NCI-H774 (cell line): ENCODE data around the gene SCIN.
A peak's percentile ranks its signal among the peaks of the same experiment; 100 is the strongest.
"Not testable (repeated sequence)": the region's sequence is repeated elsewhere in the genome, so short reads cannot be mapped to it uniquely, and the experiment has no call there.

Experiments
- DNase-seq: peaks from one replicate; lab custom pipeline; 2025; lab: John Stamatoyannopoulos, UW

Gene SCIN

DNA sequence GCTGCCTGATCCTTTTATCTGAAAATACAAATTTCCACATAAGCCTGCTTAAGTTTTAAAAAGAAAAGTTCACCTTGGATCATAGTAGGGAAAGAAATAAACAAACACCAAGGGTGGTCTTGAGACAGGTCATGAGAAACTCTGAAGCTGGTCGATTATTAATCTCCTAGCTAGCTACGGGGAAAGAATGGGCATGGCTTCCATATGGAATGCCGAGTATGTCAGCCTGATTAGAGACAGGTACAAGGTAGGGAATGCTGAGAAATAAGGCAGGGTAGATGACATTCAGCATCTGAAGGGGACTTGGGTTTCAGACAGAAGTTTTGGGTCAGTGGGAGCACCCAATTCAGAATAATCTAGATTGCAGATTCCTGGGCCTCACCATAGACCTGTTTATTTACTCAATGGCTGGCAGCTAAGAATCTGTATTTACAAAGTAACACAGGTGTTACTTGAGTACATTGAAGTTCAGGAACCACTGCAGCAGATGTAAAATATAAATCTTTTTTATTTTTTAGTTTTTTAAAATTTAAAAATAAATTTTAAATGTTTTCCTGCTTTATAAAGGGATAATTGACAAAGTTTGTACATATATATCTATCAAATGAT, 49.0 kb downstream of the SCIN start:
- no peak for DNase-seq

DNA sequence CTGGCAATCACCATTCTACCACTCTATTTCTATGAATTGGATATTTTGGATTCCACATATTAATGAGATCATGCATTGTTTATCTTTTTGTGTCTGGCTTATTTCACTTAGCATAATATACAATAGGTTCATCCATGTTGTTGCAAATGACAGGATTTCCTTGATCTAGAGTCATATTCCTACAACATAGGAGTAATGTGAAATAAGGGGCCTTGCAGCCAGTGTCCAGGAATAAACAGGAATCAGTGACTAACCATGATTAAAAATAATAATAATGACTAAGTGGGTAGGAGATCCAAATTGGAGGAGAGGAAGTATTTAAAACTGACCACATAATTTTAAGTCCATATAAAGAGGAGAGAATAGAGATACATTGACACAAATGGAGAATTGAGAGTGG, 49.9 kb downstream of the SCIN start:
- DNase-seq = no peak

DNA sequence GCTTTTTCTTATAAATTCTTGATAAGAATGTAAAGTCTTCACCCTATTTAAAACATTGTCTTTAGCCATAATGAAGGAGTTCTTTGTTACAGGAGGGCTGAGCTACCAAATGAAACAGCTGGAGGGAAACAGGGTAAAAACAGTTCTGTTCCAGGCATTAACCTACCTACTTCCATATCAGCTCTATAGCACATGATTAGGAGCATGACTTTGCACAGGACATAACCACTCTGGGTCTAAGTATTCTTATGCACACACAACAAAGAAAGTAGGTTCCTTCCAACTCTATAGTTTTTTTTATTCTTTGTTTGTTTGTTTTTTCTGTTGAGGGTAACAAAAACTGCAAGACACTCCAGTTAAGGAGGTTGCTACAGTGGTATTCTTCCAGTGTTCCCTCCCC, 52.7 kb downstream of the SCIN start:
- no peak for DNase-seq

DNA sequence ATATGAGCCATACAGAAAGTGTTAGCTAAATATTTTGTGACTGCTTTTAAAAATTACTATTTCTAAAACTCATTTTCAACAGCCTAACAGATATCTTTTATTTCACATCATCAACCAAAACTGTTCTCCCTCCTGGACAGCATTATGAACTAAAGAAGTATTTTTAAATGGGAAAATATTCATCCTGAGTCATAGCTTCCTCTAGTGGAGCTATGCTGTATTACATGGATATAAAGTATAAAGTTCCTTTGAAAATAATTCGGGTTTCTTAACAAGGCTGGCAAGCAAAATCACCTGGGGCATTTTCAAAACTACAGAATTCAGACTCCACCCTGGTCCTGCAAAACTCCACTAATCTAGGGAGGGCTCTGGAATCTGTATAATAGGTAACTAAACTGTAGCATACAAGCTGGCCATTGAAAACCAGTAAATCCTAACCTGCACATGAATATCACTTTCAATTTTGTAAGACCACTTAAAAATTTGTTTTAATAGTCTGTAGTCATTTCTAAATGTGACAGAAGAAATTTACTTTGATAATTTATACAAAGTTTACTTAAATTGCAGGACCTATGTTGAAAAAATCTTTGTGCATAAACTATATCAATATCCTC, 53.5 kb downstream of the SCIN start:
- peak; percentile 20 for DNase-seq

DNA sequence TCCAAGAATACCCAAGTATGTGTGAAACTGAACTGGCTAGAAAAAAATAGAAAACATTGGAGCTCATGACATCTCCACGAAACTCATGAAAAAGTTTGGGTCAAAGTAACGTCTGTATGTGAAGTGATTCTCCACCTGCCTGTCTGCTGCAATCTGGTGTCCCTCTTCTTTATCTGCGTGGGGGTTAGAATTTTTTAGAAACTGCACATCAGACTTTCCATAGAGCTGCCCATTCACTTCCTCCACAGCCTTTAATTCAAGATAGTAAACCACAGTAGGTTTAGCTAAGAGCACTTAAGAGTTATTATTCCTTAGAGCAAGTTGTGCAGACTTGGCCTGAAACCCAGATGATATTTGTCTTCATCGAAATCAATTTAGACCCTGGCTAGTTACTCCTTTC, 55.3 kb downstream of the SCIN start:
- no peak for DNase-seq

DNA sequence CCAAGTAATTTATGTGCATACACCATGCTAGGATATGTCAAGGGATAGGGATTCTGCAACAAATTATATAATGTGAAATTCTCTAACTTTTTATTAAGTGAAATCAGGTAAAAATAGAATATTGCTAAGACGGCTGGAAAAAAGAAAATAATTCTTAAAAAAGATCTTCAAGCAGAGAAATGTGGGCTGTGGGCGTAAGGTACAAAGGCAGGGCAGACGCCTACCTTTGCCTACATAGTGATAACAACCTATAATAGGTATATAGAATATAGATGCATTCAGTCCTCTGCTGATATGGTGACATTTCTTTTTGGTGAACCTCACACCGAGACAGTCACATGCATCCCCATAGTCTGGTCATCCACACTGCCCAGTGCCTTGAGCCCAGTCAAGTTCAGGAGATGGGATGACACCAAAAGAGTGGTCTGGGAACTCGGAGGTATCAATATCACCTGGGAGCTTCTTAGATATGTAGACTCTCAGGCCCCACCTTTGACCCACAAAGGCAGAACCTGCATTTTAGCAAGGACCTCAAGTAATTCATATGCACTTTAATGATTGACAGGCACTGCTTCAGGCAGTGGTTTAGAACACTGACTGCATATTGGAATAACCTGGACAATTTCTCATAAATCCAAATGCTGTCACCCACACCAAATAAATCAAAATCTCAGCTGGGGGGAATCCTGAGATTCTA, 59.4 kb downstream of the SCIN start:
- DNase-seq = no peak

DNA sequence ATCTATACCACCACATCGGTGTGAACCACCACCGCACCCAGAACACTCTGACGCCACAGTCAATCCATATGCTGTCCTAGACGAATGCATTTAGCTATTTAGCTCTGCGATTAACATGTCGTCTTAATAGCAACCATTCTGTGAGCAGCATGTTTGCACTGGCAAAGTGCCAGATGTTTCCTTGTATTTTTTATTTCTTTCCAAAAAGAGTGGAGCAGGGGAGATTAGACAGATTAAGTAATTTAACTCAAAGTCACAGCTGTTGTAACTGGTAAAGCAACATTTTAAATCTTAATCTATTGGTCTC, 59.9 kb downstream of the SCIN start:
- DNase-seq = peak; percentile 29

DNA sequence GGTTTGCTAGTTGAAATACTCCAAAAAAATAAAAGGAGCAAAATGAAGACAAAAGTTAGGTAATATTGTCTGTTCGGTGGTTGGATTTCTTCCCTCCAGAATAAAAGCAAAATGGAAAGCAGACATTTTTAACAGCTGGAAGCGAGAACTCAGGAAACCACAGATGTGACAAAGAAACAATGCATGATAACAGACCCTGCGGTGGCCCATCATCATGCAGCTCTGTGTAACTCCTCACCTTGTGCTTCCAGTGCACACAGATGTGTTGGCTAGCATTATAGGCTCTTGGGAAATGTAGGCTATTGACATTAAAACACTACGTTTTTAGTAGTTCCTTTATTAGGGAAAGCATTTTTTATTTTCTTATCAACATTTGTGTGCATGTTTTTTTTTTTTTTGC, 63.1 kb downstream of the SCIN start:
- no peak for DNase-seq

DNA sequence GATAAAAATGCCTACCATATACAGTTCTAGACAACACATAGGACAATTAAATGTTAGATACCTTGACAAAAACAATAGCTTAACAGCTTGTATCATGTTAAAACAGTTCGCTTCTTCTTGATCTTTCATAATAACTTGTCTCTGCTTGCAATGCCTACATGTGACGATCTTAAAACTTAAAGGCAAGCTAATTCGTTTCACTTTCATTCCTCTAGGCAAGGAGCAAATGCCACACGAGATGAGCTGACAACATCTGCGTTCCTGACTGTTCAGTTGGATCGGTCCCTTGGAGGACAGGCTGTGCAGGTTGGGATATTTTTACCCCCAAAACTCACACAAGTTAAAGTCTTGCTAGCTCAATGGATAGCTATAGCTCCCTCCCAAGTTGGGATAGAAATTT, 65.3 kb downstream of the SCIN start:
- no peak for DNase-seq

DNA sequence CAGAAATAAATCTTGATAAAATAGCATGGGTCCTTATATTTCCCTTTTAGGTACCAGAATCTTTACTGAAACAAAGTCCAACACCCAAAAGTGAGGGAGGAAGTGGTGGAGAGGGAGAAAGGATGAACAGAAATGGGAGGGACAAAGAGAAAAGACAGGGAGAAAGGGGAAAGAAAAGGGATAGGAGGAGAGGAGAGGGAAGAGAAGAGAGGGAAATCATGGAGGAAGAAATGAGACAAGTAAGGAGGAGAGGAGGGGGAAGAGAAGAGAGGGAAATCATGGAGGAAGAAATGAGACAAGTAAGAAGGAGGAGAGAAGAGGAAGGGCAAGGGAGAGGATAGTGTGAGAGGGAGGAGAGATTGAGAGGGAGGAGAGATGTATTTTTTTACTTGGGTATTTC, 66.8 kb downstream of the SCIN start:
- DNase-seq = no peak

DNA sequence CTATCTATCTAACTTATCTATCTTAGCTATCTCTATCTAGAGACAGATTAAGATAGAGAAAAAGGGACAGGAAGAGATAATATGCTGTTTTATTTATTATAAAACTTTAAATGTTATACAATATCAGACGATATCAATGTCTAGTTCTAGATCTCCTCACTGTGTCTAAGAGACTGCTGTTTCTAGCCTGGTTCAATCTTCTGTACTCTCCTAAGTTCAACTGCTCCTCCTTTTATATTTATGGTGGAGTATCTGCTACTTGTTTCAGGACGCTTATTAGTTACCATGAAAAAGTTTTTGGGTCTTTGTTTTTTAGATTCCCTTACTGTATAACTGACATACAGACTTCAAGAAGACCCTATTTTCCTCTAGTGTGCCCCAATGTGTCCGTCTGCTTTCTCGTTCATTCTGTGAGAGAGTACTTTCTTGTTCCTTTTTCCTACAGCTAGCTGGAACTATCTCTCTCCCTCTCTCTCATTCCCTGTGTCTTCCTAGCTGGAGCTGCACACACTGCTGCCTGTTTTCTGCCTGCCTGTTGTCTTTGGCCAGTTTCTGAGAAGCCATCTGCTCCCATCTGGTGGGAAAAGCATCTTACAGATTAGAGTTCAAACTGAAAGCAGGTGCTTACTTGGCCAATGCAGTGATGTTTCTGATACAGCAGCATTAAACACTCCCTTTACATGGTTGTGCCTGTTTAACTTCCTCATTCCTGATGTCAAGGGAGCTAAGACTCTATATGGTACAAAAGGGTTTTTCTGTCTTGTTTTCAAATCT, 67.5 kb downstream of the SCIN start:
- no peak for DNase-seq

DNA sequence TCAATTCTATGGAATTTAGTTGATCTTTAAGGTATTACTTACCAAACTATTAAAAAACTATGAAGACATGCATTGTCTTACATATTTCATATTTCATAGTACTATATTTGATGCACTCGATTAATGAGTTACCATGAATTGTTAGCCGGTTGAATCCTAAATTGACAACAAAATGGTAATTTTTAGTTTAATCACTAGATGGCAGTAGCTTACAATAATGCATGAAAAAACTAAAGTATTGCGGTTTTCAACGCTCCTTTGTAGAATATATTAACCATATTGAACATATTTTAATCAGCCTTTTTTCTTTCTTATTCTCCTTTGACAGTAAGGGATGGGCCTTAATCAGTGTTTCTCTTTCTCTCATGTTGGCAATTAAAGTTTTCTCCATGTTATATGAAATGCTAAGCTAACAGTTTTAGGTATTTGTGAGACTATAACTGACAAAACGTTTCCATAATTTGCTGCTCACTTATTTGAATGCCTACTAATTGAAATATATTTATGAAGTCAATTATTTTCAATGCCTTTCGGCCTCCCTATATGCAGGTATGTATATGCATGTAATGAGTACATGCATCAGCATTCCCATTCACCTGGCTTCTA, 68.4 kb downstream of the SCIN start:
- peak; percentile 26 for DNase-seq

DNA sequence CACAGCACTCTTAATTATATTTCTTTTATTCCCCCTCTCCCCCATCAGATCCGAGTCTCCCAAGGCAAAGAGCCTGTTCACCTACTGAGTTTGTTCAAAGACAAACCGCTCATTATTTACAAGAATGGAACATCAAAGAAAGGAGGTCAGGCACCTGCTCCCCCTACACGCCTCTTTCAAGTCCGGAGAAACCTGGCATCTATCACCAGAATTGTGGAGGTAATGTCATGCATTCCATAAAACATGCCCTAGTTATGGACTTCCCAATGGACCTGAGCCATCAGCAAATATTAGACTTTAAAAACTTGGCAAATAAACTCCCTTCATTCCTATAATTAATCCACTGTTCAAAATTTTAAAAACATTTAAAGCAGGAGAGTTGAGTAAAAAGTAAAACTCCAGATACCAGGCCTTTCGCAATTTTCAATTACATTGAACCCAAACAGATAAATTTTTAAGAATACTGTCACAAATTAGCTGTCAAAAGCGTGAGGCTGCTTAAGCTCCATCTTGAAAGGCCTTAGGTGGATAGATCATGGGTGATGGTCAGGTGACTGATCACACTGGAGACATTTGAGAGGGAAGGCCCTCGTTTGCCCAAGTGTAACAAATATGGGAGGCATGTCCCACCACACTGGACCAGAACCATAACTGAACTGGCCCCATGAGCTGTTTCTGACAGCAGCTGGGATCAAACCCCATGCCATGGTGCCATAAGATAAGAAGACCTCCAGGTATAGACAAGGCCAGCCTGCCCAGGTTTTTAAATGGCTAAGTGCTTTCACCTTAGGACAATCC, 70.0 kb downstream of the SCIN start:
- no peak for DNase-seq

DNA sequence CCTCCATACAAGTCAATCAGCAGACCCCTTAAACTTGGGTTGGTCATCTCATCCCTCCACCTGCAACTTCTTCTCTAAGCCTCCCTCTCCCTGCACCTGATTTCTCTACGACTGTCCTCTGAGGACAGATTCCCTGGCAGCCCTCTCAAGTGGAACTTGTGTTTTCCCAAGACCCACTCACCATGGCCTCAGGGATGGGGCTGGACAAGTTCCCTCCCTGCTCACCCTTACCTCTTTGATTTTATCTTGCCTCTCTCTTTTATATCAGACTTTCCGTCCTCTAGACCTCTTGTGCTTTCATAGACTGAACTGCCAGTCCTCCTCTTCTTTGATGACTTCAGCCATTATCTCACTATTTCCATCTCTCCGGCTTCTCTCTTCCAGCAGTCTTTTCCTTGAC, 70.7 kb downstream of the SCIN start:
- DNase-seq = no peak

DNA sequence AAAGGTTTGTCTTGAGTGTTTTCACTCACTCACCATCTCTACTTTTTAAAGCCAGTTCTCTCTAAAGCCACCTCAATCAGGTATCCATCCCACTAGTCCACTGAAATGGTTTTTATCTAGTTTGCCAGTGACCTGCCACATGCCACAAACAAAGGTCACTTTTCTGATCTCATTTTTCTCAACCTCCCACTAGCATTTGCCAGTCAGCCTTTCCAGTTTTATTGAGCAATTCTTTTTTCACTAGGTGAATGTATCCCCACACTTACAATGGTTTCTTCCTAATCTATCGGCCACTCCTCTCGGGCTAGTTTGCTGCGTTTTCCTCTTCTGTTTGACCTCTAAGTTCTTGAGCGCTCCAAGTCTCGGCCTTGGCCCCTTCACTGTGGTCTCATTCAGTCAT, 72.0 kb downstream of the SCIN start:
- DNase-seq = no peak

DNA sequence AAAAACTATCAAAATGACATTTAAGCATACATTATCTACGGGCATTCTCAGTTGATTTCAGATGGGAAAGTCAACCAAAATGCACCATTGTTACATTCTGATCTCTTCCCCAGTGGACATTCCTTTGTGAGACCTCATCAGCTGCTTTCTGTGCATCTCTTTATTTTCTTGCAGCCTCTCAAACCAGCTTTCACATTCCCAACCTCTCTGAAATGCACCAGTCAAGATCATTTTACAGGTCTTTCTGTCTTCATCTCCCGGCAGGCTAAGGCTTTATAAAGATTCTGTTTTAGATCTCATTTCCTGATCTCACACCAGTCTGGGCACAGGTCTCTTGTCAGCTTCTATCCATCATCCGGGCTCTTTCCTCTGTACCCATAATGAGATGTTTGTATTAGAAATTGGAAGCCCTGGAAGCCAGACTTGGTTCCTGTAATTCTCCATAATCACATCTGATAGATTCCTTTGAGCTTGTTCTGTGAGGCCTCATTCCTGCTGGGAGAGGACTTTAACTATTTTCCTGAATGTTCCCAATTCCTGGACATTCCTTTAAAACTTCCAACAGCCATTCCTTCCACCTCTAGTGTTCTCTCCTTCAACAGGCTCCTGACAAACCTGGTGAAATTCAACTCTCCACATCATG, 72.6 kb downstream of the SCIN start:
- no peak for DNase-seq

DNA sequence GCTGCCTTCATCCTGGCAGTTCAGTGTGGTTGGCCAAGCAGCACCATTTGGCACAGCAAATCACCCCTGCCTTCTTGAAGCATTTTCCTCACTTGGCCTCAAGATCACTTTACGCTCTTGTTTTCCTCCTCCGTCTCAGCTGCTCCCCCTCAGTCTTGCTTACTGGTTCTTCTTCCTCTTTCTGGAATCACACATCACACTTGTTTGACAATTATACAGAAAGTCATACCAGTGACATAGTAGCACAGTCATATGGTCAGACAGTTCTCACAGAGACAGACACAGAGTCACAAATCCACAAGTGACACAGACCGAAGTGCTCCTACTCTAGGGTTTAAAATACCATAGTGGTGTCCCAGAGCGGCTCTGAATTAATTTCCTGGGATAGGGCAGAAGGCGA, 73.1 kb downstream of the SCIN start:
- DNase-seq = no peak

DNA sequence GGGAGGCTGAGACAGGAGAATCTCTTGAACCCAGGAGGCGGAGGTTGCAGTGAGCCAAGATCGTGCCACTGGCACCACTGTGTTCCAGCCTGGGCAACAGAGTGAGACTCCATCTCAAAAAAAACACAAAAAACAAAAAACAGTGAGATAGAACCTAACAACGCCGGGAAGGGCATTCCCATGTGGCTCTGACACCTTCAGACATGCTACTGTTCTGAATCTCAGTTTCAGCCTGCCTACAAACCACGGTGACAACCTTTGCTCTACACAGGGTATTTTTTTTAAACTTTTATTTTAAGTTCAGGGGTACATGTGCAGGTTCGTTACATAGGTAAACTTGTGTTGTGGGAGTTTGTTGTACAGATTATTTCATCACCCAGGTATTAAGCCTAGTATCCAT, 74.7 kb downstream of the SCIN start:
- DNase-seq = not testable (repeated sequence)

DNA sequence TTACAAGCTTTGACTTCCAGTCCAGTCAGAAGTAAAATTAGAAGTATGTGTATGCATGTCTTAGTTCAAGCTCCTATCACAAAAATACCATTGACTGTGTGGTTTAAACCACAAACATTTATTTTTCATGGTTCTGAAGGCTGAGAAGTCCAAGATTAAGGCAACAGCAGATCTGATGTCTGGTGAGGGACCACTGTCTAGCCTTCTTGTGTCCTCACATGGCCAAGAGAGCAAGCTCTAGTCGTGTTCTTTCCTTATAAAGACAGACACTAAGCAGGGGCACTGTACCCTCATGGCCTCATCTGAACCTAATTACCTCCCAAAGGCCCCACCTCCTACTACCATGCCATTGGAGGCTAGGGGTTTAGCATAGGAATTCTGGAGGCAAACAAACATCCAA, 75.6 kb downstream of the SCIN start:
- DNase-seq = no peak

DNA sequence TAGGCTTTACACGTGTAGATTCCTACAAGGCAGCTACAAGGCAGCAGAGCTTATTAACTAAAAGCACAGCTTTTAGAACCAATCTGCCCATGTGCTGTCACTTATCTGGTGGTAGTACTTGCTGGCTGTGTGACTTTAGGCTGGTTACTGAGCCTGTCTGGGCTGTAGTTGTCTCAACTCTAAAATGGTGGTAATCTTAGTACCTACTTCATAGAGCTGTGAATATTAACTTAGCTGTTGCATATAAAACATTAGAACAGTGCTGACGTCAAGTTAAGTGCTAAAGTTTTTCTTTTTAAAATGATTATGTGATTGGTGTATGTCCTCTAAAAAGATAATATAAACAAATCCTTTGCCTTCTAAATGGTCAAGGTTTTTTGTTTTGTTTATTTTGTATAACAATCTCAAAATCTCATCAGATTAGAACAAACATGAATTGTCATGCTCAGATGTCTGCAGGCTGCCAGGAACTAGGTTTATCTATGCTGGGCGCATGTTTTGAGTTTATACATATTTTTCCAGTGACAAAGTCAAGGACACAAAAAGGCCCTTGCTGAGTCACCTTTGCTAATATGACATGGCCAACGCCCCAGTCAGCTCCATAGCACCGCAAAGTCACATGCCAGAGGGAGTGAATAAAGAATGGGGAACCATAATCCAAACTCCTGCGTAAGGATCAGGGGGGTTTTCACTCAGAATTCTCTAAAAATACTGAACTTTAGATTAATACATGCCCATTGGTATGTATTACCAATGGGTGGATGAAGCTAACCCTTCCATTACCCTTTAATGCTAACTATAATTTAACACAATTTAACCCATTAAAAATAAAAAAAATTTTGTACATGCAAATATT, 77.1 kb downstream of the SCIN start:
- DNase-seq = no peak
